ENCODE measurements around the gene CXCR4.

CXCR4 gene

DNA sequence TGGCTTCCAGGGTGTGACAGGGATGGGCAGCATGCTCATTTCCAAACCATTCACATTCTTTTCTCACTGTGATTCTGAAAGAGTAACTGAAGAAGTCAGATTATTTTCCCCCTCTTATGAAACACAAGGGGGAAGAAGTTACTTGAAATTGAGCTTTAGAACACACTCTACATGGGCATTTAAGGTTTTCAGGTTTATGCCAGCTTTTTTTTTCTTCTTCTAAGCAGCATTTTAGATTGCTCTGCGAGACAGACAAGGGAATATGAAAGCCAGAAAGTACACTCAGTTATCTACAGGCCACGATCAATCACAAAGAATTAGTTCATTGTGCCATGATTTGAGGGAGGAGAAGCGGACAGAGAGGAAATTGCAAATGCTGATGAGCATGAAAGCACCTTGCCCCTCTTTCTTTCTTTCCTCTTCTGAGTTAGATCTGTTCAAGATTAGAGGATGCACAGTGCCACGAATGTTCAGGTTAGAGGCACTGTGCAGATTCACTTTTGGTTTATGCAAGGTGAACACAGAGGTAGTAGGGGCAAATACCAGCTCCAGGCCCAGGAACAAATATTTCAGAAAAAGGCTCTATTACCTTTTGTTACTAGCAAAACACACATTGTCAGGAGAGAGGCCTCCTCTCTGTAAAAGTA lies 49.2 kb downstream of the CXCR4 start:
- DNase-seq, result no peak

- DNase-seq, result no peak
Measured at GRCh38 chr2:136067897-136068580, 49.9 kb downstream of the CXCR4 start.

DNA sequence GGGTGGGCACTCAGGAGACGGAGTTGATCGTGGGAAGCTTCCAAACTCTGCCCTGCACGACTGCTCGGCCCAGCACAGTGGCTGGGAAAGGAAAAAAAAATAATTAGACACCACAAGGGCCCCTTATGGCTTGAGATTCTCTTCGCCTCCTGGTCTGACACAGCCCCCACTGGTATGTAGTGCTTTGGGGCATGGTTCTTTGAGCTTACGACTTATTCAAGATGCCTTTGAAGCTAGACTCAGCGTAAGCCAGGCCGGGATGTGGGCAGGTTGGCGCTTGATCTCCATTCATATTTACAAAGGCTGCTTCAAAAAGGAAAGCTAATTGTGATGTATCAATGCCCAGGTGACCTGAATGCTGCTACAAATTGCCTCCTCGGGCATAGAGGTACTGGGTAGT lies 50.5 kb downstream of the CXCR4 start:
- no peak for DNase-seq

GRCh38 chr2:136065907-136066306 lies 52.0 kb downstream of the CXCR4 start:
- no peak for DNase-seq

DNA sequence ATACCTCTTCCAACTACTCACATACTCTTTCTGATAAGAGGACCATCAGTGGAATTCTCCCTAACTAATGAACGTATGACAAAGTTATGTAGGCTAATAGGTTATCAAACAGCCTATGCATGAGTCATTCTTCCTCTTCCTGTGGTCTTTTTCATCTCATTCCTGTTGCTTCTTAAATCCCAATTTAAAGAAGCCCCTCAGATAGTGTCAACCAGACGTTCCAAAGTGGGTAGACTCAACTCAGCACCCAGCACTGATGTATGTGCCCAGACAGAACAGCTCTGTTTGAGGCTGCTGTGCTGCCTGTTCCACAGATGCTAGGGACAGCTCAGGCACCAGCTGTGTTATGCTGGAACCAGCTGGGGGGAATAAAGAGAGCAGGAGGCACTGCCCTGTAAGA lies 52.6 kb downstream of the CXCR4 start:
- no peak for DNase-seq

Measured in activated CD4-positive, CD25-positive, alpha-beta regulatory T cell treated with anti-CD3 and anti-CD28 coated beads, Interleukin-2, amount 50 U/mL, for 72 hours (primary cell).